GM19468 (cell line): ENCODE results near the gene GPC4.
"Not testable (repeated sequence)": the region's sequence is repeated elsewhere in the genome, so short reads cannot be mapped to it uniquely, and the experiment has no call there.

Experiments
- ATAC-seq: cut with Tn5 transposase; IDR thresholded peaks from one replicate; pipeline ENCODE4 v1.9.1; 2021; ENCODE audit warnings: mild to moderate bottlenecking, moderate library complexity, moderate number of reproducible peaks; ENCODE audit not compliant: unreplicated experiment; ENCODE audit errors: extremely low read depth

GPC4 gene

GRCh38 chrX:133373386-133374079, 41.8 kb downstream of the GPC4 start:
- no peak for ATAC-seq

- no peak for ATAC-seq
Measured at GRCh38 chrX:133370696-133371275, 44.5 kb downstream of the GPC4 start.

- no peak for ATAC-seq
Measured at GRCh38 chrX:133369065-133369464, 46.2 kb downstream of the GPC4 start.

- ATAC-seq = no peak
Measured at GRCh38 chrX:133366735-133367134, 48.6 kb downstream of the GPC4 start.

- ATAC-seq = no peak
Measured at GRCh38 chrX:133365871-133366611, 49.2 kb downstream of the GPC4 start.

GRCh38 chrX:133364865-133365264, 50.4 kb downstream of the GPC4 start:
- ATAC-seq = no peak

GRCh38 chrX:133364196-133364595, 51.1 kb downstream of the GPC4 start:
- ATAC-seq = no peak

GRCh38 chrX:133362538-133362937, 52.8 kb downstream of the GPC4 start:
- no peak for ATAC-seq

GRCh38 chrX:133359466-133359865, 55.8 kb downstream of the GPC4 start:
- ATAC-seq = no peak

- ATAC-seq = no peak
Measured at GRCh38 chrX:133353233-133353632, 62.1 kb downstream of the GPC4 start.

- ATAC-seq = no peak
Measured at GRCh38 chrX:133350751-133351150, 64.5 kb downstream of the GPC4 start.

- ATAC-seq = no peak
Measured at GRCh38 chrX:133346026-133346425, 69.3 kb downstream of the GPC4 start.

- no peak for ATAC-seq
Measured at GRCh38 chrX:133339566-133339965, 75.7 kb downstream of the GPC4 start.

GRCh38 chrX:133337250-133337649, 78.0 kb downstream of the GPC4 start:
- no peak for ATAC-seq

GRCh38 chrX:133335027-133335426, 80.3 kb downstream of the GPC4 start:
- no peak for ATAC-seq

- ATAC-seq = no peak
Measured at GRCh38 chrX:133333154-133333750, 82.0 kb downstream of the GPC4 start.

- no peak for ATAC-seq
Measured at GRCh38 chrX:133332737-133333136, 82.6 kb downstream of the GPC4 start.

GRCh38 chrX:133330956-133331355, 84.3 kb downstream of the GPC4 start:
- no peak for ATAC-seq

- ATAC-seq = no peak
Measured at GRCh38 chrX:133325422-133325821, 89.9 kb downstream of the GPC4 start.

- no peak for ATAC-seq
Measured at GRCh38 chrX:133323431-133323830, 91.9 kb downstream of the GPC4 start.

GRCh38 chrX:133322269-133322668, 93.0 kb downstream of the GPC4 start:
- ATAC-seq = not testable (repeated sequence)
